Right renal pelvis (tissue), 4 donors: ENCODE results near the gene CNOT9. TPM values are rescaled to one million over a fixed set of nuclear protein-coding genes. Genes with fewer than 3 reads are reported as not detected.
"Not testable (repeated sequence)": the region's sequence is repeated elsewhere in the genome, so short reads cannot be mapped to it uniquely, and the experiment has no call there.

Source experiments
- DNase-seq, 4 donors: peaks; one replicate each; pipeline ENCODE4 v3.0.0-alpha.2; 2013; ENCODE audit warnings: low read depth in 4 of 4, low spot score in 3 of 4, missing footprints in 1 of 4
- polyA plus RNA-seq, 4 donors: library from polyadenylated mRNA; unstranded; fragments of 120-200 nt; gene quantifications; one replicate each; pipeline ENCODE4 v1.2.1, GENCODE V29; 2013; ENCODE audit not compliant: insufficient read length in 4 of 4

Gene CNOT9, protein sequence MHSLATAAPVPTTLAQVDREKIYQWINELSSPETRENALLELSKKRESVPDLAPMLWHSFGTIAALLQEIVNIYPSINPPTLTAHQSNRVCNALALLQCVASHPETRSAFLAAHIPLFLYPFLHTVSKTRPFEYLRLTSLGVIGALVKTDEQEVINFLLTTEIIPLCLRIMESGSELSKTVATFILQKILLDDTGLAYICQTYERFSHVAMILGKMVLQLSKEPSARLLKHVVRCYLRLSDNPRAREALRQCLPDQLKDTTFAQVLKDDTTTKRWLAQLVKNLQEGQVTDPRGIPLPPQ
- polyA plus RNA-seq = 10 to 100 TPM; 45.8 to 60.2 (median 50.6) TPM

DNA sequence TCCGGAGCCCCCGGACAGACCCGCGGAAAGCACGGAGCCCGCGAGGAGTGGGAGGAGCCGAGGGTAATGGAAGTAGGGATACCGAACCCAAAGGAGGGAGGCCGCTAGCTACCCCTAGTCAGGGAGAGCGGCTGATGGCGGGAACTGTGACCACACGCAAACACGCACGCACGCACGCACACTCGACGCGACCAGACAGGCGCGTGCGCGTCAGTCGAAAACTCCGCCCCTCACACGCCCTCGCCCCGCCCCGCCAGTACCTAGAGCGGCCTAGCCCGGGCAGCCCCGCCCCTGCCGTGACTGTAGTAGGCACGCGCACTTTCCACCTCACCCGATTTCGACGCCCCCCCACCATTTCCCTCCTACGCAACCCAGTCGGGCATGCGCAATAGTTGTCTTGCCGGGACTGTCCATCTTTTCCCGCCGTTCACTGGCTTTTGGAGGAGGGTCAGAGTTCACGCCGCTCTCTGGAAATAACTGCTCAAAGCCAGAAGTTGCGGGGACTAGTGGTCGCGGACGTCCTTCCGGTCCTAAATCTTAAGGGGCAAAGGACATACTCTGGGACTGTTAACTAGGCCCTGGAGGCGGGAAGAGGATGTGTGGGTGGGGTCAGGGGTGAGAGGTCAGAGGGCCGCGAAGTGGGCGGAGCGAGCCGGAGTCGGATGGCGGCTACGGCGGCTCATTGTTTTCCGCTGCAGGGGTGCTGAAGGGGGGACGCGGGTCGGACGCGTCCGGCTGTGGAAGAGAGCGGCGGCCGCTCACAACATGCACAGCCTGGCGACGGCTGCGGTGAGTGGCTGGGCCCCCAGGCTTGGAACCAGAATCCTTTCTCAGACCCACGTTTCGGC lies at the start of gene CNOT9, which contains the start of gene USP37:
Gene CNOT9, plus strand, starts transcription at position 650 of the 848 bp plus-strand sequence. Its CDS starts 116 bp downstream, at position 766.
Gene USP37, minus strand, starts transcription at position 162 of the 848 bp plus-strand sequence. CDS start 9,698 bp downstream, outside the sequence.
- peak; percentile 94 to 98 (median 96) for DNase-seq

DNA sequence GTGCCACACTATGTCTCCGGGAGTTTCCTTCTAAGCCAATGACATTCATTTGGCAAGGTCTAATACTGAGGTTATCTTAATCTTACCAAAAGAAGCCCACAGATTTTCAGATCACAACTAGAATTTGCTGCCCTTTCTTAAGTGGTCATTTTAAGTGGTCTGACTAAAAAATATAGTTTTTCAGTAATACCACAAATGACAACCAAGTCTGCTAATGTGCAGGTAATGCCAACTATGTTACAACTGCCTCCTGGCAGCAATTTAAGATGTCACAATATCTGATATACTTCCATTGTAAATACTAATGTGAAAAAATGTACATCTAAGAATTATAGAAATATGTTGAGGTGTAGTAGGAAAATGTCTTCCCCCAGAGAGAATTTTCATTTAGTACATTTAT lies 49.8 kb upstream of the CNOT9 start:
- no peak for DNase-seq

DNA sequence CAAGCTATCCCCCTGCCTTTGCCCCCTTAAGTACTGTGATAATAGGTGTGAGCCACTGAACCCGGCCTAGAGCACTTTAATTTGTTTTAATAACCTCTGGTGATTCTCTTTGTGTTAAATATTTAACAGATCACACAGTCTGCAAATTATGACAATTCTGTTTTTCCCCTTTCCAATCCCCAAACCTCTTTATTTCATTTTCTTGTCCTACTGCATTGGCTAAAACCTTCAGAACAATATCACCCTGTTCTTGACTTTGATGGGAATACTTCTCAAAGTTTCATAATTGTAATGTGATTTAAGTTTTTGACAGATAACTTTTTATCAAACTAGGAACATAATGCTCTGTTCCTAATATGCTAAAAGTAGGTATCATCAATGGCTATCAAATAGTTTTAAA lies 45.0 kb upstream of the CNOT9 start:
- no peak for DNase-seq

DNA sequence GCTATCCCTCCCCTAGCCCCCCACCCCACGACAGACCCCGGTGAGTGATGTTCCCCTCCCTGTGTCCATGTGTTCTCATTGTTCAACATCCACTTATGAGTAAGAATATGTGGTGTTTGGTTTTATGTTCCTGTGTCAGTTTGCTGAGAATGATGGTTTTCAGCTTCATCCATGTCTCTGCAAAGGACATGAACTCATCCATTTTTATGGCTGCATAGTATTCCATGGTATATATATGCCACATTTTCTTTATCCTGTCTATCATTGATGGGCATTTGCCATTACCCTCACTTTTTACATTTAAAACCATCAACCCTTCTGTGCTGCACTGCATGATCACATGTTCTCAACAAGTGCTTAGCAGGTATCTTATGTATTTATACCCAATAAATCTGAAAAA lies 40.2 kb upstream of the CNOT9 start:
- DNase-seq = not testable (repeated sequence)

DNA sequence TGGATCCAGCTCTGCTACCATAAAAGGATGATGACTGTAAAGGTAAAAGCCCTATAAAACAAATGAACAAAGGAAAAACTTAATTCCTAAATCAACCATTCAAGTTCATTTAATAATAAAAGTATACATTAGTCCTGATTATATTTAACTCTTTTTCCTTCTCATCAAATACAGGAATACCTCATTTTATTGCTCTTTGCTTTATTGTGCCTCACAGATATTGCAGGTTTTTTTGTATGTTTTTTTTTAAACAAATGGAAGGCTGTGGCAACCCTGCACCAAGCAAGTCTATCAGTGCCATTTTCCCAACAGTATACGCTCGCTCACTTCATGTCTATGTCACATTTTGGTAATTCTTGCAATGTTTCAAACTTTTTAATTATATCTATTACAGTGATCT lies 38.6 kb upstream of the CNOT9 start:
- no peak for DNase-seq

DNA sequence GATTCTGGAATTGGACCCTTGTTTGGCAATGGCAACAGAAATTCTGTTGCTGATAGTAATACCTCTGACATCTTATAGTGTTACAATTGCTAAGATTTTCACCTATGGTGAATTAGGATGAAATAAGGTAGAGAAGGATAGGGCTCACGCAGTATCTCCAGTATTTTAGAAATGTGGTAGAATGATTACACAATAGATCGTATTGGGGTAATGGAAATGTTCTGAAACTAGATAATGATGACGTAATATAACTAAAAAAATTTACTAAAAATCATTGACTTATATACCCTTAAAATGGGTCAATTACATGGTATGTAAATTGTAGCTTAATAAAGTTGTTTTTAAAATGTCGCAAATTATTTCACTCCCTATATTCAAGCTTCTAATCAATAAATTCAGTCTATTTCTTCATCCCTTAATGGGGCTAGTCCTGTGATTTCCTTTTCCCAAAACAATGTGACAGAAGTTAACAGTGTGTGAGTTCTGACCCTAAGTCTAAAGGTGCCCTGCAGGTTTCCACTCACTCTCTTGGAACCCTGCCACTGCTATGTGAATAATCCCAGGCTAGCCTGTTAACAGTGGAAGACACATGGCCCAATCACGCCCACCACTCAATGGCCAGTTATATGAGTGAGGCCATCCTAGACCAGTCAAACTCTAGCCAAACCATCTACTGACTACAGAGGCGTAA lies 31.7 kb upstream of the CNOT9 start:
- no peak for DNase-seq

DNA sequence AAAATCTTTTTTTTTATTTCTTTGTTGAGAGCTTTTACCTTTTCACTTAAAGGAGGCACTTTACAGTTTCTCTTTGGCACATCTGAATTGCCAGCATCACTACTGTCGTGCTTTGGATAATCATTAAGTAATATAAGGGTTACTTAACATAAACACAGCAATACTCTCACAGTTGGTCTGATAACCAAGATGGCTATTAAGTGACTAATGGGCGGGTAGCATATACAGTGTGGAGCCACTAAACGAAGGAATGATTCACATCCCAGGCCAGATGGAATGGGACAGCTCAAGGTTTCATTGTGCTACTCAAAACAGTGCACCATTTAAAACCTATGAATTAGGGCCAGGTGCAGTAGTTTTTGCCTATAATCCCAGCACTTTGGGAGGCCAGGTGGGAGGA lies 28.6 kb upstream of the CNOT9 start:
- no peak for DNase-seq

DNA sequence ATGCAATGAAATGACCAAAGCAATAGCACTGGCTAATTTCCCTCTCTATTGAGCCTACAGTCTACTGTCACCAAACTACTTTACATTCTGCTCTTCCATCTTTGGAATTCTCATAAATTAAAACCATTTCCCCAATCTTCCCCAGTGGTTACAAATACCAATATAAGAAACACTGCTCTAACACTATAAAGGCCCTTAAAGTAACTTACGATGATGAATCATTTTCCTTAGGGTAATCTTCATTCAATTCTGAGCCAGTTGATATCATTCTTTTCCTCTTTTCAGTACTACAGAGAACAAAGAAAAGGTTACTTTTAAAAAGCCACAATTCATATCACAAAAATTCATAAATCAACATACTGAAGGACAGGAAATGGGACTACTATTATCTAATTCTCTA lies 22.6 kb upstream of the CNOT9 start:
- no peak for DNase-seq

DNA sequence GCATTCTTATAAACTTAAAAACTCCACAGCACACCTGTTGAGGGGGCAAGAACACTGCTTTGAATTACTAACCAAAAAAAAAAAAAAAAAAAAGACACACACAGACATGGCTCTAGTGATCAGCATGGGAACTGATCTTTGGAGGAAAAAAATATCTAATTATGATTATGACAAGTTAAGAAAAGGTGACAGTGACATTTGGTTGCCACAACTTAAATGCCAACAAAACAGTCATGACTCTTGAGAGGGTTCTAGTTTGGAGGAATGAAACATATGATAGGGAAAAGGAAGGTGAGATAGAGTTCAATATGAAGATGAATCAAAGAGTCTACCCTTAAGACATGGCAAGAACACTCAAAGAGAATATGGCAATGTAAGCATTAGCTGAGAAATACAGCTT lies 21.1 kb upstream of the CNOT9 start:
- DNase-seq = no peak

DNA sequence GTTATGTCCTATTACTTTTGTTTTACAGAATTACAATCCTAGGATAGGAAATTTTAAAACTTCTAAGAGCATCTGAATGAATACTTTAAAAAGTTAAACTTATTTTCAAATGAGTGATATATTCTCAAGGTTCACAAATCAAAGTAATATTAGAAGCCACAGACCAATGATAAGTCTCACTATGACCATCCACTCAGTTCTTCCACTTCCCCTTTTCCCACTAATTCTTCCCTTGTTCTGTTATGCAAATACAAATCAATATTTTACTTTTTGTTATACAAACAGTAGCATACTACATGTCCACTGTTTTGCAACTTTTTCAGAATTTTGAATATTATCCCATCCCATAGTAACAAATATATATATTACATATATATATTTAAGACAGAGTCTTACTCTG lies 20.7 kb upstream of the CNOT9 start:
- DNase-seq = no peak

DNA sequence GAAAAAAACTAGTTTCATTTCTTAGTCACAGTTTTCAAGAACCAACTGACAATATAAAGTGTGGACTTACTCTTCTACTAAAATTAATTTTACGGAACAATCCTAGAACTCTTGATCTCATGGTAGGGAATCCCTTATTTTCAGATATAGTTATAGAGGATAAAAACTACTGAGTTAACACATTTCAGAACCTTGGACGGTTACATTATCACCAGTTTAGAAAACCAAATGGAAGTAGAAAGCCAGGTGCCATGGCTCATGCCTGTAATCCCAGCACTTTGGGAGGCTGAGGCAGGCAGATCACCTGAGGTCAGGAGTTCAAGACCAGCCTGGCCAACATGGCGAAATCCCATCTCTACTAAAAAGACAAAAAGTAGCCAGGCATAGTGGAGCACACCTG lies 14.4 kb upstream of the CNOT9 start:
- DNase-seq = not testable (repeated sequence)

DNA sequence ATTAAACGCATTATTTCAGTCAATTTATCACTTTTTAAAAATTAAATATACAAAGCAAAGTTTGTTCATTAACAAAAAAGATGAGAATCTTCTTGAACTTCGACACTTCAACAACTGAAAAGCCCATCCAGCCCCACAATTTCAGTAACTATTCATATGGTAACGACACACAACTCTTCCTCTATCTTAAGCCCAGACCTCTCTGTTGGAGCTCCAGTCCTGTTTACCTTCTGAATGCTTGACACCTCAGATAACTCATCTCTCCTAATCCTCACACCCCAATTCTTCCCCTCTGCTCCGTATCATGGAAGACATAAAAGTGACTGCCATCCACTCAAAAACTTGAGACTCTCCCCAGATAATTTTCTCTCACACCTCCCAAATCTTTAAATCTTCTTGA lies 13.1 kb upstream of the CNOT9 start:
- DNase-seq = no peak

DNA sequence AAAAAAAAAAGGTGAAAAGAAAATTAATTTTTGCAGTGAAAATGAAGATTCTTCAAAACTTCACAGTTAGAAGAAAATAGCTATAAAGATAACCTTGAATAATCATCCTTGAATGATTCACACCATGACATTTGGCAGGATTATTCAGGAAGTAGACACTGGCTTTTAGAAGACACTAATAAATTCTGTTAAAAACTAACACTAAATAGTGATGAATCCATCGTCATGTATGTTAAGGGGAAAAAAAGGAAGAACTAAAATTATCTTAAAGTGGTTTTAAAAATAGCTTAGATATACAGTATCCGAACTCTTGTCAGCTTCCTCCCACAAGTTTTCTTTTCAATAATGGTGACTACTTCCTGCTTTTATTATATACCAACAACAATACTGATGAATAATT lies 10.7 kb upstream of the CNOT9 start:
- DNase-seq = no peak

DNA sequence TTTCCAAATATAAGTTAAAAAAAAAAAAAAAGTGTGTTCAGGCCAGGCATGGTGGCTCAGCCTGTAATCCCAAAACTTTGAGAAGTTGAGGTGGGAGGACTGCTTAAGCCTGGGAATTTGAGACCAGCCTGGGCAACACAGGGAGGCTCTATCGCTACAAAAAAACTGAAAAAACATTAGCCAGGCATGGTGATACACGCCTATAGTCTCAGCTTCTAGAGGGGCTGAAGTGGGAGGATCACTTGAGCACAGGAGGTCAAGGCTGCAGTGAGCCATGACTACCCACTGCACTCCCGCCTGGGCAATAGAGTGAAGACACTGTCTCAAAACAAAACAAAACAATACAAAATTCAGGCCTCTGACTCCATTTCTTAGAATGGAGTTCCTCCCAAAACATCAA lies 9.7 kb upstream of the CNOT9 start:
- DNase-seq = no peak

DNA sequence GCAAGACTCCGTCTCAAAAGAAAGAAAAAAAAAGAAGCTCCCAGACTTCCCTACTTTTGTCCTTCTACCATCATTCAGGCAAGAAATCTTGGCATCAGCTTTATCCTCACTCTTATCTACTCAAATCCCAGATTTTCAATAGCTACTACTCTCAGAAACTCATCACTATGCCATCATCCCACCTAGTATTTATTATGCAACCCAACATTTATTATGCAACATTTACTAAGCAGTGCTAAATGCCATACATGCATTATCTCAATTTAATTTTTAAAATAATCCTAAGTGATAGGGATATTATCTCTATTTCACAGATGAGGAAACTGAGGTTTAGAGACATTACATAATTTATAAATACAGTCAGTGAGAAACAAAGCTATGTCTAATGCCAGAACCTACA lies 4.6 kb upstream of the CNOT9 start:
- DNase-seq = no peak

DNA sequence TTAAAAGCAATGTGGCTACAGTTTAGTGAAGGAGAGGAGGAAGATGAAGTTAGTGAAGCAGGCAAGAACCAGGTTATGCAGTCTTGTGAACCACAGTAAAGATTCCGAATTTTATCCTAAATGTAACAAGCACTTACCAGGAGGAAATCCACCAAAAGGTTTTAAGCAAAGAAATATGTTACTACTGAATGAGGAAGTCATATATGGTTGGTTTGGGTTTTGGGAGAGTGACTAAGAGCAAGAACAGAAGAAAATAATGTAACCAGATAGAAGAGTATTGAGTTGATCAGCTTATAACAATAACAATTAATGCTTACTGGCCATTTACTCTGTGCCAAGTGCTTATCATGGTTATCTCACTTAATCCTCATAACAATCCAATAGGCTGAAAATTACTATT lies 2.3 kb upstream of the CNOT9 start:
- DNase-seq = no peak

DNA sequence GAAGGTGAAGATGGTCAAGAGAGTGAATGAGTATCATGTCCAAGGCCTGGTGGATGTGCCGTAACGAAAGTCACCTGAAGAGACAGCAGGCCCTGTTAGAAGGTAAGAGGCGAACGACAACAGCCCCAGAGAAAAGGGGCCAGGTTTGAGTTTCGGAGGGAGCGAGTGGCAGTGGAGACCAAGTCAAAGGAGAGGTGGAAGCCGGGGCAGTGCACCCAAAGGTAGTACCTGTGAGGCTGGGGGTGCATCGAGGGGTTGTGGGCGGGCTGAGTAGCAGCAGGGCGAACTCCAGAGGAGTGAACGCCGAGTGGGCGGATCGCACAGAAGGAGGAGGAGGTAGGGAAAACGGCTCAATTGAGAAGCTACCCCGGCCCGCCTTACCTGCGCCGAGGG lies 846 bp upstream of the CNOT9 start:
- no peak for DNase-seq

DNA sequence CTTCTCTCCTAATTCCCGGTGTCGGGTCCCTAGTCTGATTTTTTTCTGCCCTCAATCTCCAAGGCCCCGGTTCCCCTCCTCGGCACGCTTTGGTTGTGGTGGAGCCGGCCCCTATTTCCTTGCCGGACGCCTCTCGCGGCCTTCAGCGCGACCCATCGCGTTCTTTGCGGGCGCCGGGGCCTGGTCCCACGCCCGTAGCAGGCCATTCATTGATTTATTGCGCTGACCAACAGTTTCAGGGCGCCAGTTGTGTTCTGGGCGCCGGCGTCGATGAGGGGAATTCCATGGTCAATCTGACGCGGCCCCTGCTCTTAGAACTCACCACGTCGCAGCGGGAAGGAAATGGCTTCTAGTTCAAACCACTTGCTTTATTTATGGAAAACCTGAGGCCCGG lies 396 bp downstream of the CNOT9 start:
- DNase-seq = peak in 2 of 4 donors; percentile 45 to 50

DNA sequence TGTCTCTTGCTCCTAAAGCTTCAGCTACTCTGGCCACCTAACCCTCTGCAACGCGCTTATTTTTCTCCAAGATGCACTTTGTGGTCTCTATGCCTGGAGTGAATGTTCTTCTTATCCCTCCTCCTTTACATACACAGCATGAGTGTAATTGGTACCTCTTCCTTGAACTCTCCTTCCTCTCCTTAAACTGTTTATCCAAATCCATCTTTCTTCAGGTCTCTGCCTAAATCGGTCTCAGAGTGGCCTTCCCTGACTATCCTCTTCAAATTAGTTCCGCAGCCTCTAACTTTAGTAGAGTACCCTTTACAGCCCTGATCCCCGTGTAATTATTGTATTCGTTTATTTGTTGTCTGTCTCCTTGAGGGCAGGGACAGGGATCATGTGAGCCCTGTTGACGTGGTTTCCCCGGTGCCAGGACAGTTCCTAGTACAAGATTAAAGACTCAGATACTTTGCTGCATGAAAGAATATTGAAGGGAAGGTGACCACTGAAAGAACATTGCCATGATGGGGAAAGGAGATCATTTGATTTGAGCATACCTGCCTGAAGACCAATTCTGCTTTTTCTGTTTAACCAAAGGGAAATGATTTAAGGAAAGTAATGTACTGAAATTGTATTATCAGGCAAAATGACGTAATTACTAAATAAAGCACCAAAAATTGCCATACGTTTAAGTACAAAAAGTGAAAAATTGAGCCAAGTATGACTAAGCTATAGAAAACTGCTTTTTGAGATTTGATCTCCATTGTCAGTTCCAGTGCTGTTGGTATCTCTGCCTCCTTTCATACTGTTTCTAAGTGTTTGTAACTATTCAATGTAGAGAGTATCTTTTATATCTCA lies 1.2 kb downstream of the CNOT9 start:
- no peak for DNase-seq

DNA sequence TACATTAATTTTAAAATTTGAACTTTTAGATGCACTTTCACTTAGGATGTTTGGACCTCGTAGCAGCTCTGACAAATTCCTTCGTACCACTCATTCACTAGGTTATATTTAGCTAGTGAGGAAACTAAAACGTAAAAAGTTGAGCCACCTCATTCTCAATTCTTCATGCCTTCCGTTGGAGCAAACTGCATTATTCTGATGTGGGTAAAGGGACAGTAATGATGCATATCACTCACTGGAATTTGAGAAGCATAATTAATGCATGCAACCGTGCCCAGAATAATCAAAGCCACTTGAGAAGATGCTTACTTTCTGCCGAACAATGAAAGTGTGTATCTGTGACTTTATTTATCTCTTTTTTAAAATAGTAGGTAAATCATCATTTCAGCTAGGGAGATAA lies 2.2 kb downstream of the CNOT9 start:
- DNase-seq = no peak
